Measurements from ENCODE around the gene COX19. TPM values are rescaled to one million over a fixed set of nuclear protein-coding genes. Genes with fewer than 3 reads are reported as not detected.

Gene COX19
- total and polyA plus RNA-seq, 2 of the 13 experiments (the other 11 are each of a cell fraction or from before 2014, with no cell fraction given), result 11.5 to 21.7 TPM

DNA sequence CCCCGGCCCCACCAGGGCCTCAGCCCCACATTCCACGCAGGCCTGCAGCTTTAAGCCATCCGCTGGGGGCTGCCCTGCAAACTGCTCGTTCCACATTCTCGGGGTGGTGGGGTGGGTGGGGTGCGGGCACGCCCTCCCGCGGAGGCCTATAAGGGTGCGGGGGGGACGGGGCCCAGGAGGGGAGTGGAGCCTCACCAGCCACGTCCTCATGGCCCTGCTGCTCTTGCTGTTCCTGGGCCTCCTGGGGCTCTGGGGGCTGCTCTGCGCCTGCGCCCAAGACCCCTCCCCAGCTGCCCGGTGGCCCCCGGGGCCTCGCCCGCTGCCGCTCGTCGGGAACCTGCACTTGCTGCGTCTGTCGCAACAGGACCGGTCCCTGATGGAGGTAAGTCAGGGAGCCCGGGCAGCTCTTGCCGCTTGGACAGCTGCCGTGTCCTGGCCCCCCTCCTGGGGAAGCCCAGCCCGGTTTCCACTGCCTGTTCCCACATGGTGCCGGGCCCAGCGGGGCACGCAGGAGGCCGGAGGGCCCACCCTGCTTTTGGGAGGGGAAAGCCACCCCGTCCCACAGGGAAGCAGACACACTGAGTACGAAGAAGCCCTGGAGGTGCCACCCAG is 7.8 kb upstream of the COX19 start, which contains the start of gene CYP2W1 (continued):
- TF ChIP-seq, protein P1, sequence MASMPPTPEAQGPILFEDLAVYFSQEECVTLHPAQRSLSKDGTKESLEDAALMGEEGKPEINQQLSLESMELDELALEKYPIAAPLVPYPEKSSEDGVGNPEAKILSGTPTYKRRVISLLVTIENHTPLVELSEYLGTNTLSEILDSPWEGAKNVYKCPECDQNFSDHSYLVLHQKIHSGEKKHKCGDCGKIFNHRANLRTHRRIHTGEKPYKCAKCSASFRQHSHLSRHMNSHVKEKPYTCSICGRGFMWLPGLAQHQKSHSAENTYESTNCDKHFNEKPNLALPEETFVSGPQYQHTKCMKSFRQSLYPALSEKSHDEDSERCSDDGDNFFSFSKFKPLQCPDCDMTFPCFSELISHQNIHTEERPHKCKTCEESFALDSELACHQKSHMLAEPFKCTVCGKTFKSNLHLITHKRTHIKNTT (CRISPR knock-in tag; IDR thresholded peaks at IDR 0.05), result no peak
- peak; percentile 94 for TF ChIP-seq RBFOX2 (IDR thresholded peaks at IDR 0.05; ENCODE audit: low read depth, low read length)
- TF ChIP-seq KDM5B (CRISPR knock-in tag; IDR thresholded peaks at IDR 0.05; ENCODE audit: borderline replicate concordance), result peak; percentile 80; the same call in 1 of the 2 replicates
- TF ChIP-seq REPIN1 (CRISPR knock-in tag; IDR thresholded peaks at IDR 0.05; ENCODE audit: borderline replicate concordance, low read depth), result peak; percentile 42; the same call in 1 of the 2 replicates
- no peak for TF ChIP-seq SP1 (IDR thresholded peaks at IDR 0.05)
- TF ChIP-seq SP1 (CRISPR knock-in tag; IDR thresholded peaks at IDR 0.05), result peak; percentile 22; the same call in 1 of the 2 replicates
- no peak for TF ChIP-seq ETS1 (CRISPR knock-in tag; IDR thresholded peaks at IDR 0.05)
- peak; percentile 82; the same call in 1 of the 2 replicates for TF ChIP-seq ZNF564 (CRISPR knock-in tag; IDR thresholded peaks at IDR 0.05)
- TF ChIP-seq SALL1 (CRISPR knock-in tag; IDR thresholded peaks at IDR 0.05), result peak; percentile 62
- peak; percentile 70; the same call in 1 of the 2 replicates for TF ChIP-seq ZFP91 (CRISPR knock-in tag; IDR thresholded peaks at IDR 0.05; ENCODE audit: borderline replicate concordance)
- 0 out of 2 replicates have a peak, but pooled peaks have one; percentile 35 for TF ChIP-seq ZSCAN21 (CRISPR knock-in tag; IDR thresholded peaks at IDR 0.05; ENCODE audit: borderline replicate concordance)
- TF ChIP-seq SOX6 (IDR thresholded peaks at IDR 0.05), result no peak
- TF ChIP-seq SOX6 (CRISPR knock-in tag; IDR thresholded peaks at IDR 0.05), result 0 out of 2 replicates have a peak, but pooled peaks have one; percentile 26
- peak; percentile 19; the same call in 1 of the 2 replicates for TF ChIP-seq ZNF788 (CRISPR knock-in tag; IDR thresholded peaks at IDR 0.05; ENCODE audit: borderline replicate concordance)
- TF ChIP-seq ZNF350 (CRISPR knock-in tag; IDR thresholded peaks at IDR 0.05; ENCODE audit: borderline replicate concordance, low read depth), result peak; percentile 34
- TF ChIP-seq ATF4 (CRISPR knock-in tag; IDR thresholded peaks at IDR 0.05), result peak in 1 of 2 experiments; percentile 36; a peak in 1 of 4 replicates
- peak; percentile 88 for TF ChIP-seq DMAP1 (CRISPR knock-in tag; IDR thresholded peaks at IDR 0.05)
- peak; percentile 47; the same call in 1 of the 2 replicates for TF ChIP-seq SNAPC4 (CRISPR knock-in tag; IDR thresholded peaks at IDR 0.05)
- TF ChIP-seq KAT8 (CRISPR knock-in tag; IDR thresholded peaks at IDR 0.05), result peak; percentile 31; the same call in 1 of the 2 replicates
- TF ChIP-seq FOSL2 (CRISPR knock-in tag; IDR thresholded peaks at IDR 0.05), result peak; percentile 31; the same call in 1 of the 2 replicates
